GM12878 (cell line): Measurements from ENCODE around the gene RBM4B. TPM values are rescaled to one million over a fixed set of nuclear protein-coding genes. Genes with fewer than 3 reads are reported as not detected.

ENCODE experiments used
- ATAC-seq: fragments of 200-7000 bp; cut with Tn5 transposase; 3 replicates; pipeline ENCODE4 v1.9.1; 2020; ENCODE audit warnings: mild to moderate bottlenecking, moderate library complexity
- BruUV-seq: library from RNA; stranded (reverse); fragments of 400-500 nt; replicated peaks from 2 replicates; lab custom pipeline; 2021; lab: Mats Ljungman, UMichigan
- CTCF ChIA-PET: fragments of 300-600 bp; sonication (Branson Sonifier 250); formaldehyde crosslinking; extraction: SDS; loops from one replicate; lab custom pipeline; 2021; ENCODE audit warnings: inconsistent platforms; lab: Yijun Ruan, JAX
- POLR2A ChIA-PET: fragments of 350-600 bp; formaldehyde crosslinking; extraction: SDS; loops from one replicate; lab custom pipeline; 2021; ENCODE audit warnings: inconsistent platforms; lab: Charles Lee
- RAD21 ChIA-PET: fragments of 300-600 bp; sonication (Branson Sonifier 250); formaldehyde crosslinking; loops from one replicate; lab custom pipeline; 2023; ENCODE audit warnings: antibody characterized with exemption; ENCODE audit not compliant: unreplicated experiment; lab: Charles Lee
- SMC1A ChIA-PET: fragments of 300-600 bp; sonication (Branson Sonifier 250); formaldehyde crosslinking; loops from one replicate; lab custom pipeline; 2023; ENCODE audit not compliant: unreplicated experiment, uncharacterized antibody; lab: Charles Lee
- DNase-seq: peaks from one replicate; pipeline ENCODE4 v3.0.0-alpha.2; 2011; ENCODE audit warnings: low read depth, low spot score
- FAIRE-seq: peaks from 3 replicates; lab custom pipeline; 2011; peaks lifted over from hg19 to GRCh38; lab: Jason Lieb, UNC
- H2AFZ ChIP-seq: 2 replicates; pipeline ENCODE4 v1.6.0; 2011; ENCODE audit warnings: low read depth, low read length, control low read depth; ENCODE audit not compliant: control insufficient read depth
- H3K27ac ChIP-seq: 2 replicates; pipeline ENCODE4 v1.5.1; 2011; ENCODE audit warnings: control low read depth; ENCODE audit not compliant: control insufficient read depth, insufficient read depth
- H3K27me3 ChIP-seq, 2 experiments: replicated peaks in 1 of 2; 2 replicates each; pipeline versions ENCODE4 v1.6.0 to v1.6.1; 2011; ENCODE audit warnings: low read length in 1 of 2; ENCODE audit not compliant: control insufficient read depth in 2 of 2, insufficient read depth in 2 of 2
- H3K36me3 ChIP-seq, 2 experiments: 2 replicates each; pipeline ENCODE4 v1.5.1; 2011; ENCODE audit warnings: low read length in 1 of 2; ENCODE audit not compliant: control insufficient read depth in 2 of 2, insufficient read depth in 2 of 2
- H3K4me1 ChIP-seq: 2 replicates; pipeline ENCODE4 v1.6.1; 2011; ENCODE audit warnings: mild to moderate bottlenecking, low read length, moderate library complexity, mixed read lengths; ENCODE audit not compliant: control insufficient read depth, insufficient read depth
- H3K4me2 ChIP-seq: 2 replicates; pipeline ENCODE4 v1.6.0; 2011; ENCODE audit warnings: control low read depth; ENCODE audit not compliant: control insufficient read depth, insufficient read depth
- H3K4me3 ChIP-seq: fragments of 200-600 bp; sonication (generic); 2 replicates; pipeline ENCODE4 v1.5.1; 2016
- H3K79me2 ChIP-seq: 2 replicates; pipeline ENCODE4 v1.6.0; 2011; ENCODE audit warnings: low read length; ENCODE audit not compliant: control insufficient read depth, insufficient read depth
- H3K9ac ChIP-seq: 2 replicates; pipeline ENCODE4 v1.8.0; 2011; ENCODE audit warnings: low read length, control low read depth, mixed read lengths; ENCODE audit not compliant: control insufficient read depth, insufficient read depth
- H3K9me3 ChIP-seq: replicated peaks from 3 replicates; pipeline ENCODE4 v1.5.1; 2011; ENCODE audit warnings: mild to moderate bottlenecking, low read length; ENCODE audit not compliant: control insufficient read depth, insufficient read depth
- H4K20me1 ChIP-seq: 2 replicates; pipeline ENCODE4 v1.6.0; 2011; ENCODE audit not compliant: control insufficient read depth, insufficient read depth
- BCL11A ChIP-seq: IDR thresholded peaks from 2 replicates; pipeline ENCODE4 v1.6.1; 2011; ENCODE audit warnings: low read depth, low read length
- CREB1 ChIP-seq: IDR thresholded peaks from 2 replicates; pipeline ENCODE4 v1.6.1; 2012; ENCODE audit warnings: low read depth, mild to moderate bottlenecking, inconsistent platforms
- ESRRA ChIP-seq: IDR thresholded peaks from 2 replicates; pipeline ENCODE4 v1.6.1; 2012; ENCODE audit warnings: mild to moderate bottlenecking, low read length, improper control_type of control experiment
- GATAD2B ChIP-seq: fragments of 450-650 bp; conservative IDR thresholded peaks from 2 replicates; pipeline ENCODE4 v1.6.1; 2017; ENCODE audit warnings: low read depth, mild to moderate bottlenecking, moderate library complexity
- KLF5 ChIP-seq: fragments of 450-650 bp; IDR thresholded peaks from 2 replicates; pipeline ENCODE4 v1.6.1; 2014; ENCODE audit warnings: mild to moderate bottlenecking; ENCODE audit not compliant: partially characterized antibody
- MTA3 ChIP-seq: IDR thresholded peaks from 2 replicates; pipeline ENCODE4 v1.6.1; 2012; ENCODE audit warnings: low read length, inconsistent platforms, borderline replicate concordance
- PAX8 ChIP-seq: fragments of 450-650 bp; IDR thresholded peaks from 2 replicates; pipeline ENCODE4 v1.6.1; 2017; ENCODE audit warnings: mild to moderate bottlenecking, moderate library complexity
- SMARCA5 ChIP-seq: fragments of 450-650 bp; IDR thresholded peaks from 2 replicates; pipeline ENCODE4 v1.6.1; 2017; ENCODE audit warnings: mild to moderate bottlenecking
- ZNF217 ChIP-seq: fragments of 450-650 bp; IDR thresholded peaks from 2 replicates; pipeline ENCODE4 v1.6.1; 2017; ENCODE audit warnings: antibody characterized with exemption, mild to moderate bottlenecking
- WGBS: methylation state at CpG from one replicate; pipeline ENCODE4 v1.1.6; 2016; ENCODE audit warnings: low lambda C conversion rate; ENCODE audit not compliant: insufficient replicate concordance, insufficient coverage; ENCODE audit errors: missing lambda C conversion rate; 5-methylcytosine and 5-hydroxymethylcytosine counted together
- in situ Hi-C: fragments of 300-500 bp; cut with MboI; formaldehyde crosslinking; loops from 9 replicates; pipeline ENCODE4 v1.14.3; 2018; ENCODE audit warnings: mixed read lengths
- intact Hi-C: fragments of 100-400 bp; cut with micrococcal nuclease; formaldehyde crosslinking; loops from one replicate; pipeline ENCODE4 v1.14.2; 2022; ENCODE audit not compliant: unreplicated experiment
- polyA plus RNA-seq, 11 experiments: library from polyadenylated mRNA; depleted of rRNA in 4 of 11; unstranded in 6 of 11; stranded (reverse) in 5 of 11; fragments of >200 nt; fragmentation: Nextera tagmentation in 4 of 11; fragmentation: Illumina TruSeq in 1 of 11; extraction: Ambion mirVana in 4 of 11; extraction: Trizol in 1 of 11; gene quantifications; 1 replicate in 1 of 11; 2 replicates in 10 of 11; pipeline versions ENCODE4 v1.2.1 to v1.2.3, GENCODE V29; 2011 to 2016; ENCODE audit warnings: inconsistent platforms in 2 of 11, missing spikeins in 2 of 11, low read depth in 1 of 11
- total RNA-seq, 4 experiments: library from RNA; depleted of rRNA in 3 of 4; stranded (reverse); fragments of >200 nt in 3 of 4; fragmentation: Illumina TruSeq in 1 of 4; extraction: Trizol in 1 of 4; gene quantifications; 2 replicates each; pipeline versions ENCODE4 v1.2.1 to v1.2.3, GENCODE V29; 2013 to 2021
- TF ChIP-seq, protein P1 (sequence below): fragments of 450-650 bp; IDR thresholded peaks from 2 replicates; pipeline ENCODE4 v1.6.1; 2017; ENCODE audit warnings: low read depth, mild to moderate bottlenecking, moderate library complexity
- TF ChIP-seq, protein P2 (sequence below): fragments of 450-650 bp; IDR thresholded peaks from 2 replicates; pipeline ENCODE4 v1.6.1; 2018; ENCODE audit warnings: mild to moderate bottlenecking, low read depth, moderate library complexity; ENCODE audit not compliant: partially characterized antibody
- TF ChIP-seq, protein P3 (sequence below): fragments of 450-650 bp; IDR thresholded peaks from 2 replicates; pipeline ENCODE4 v1.6.1; 2017; ENCODE audit warnings: antibody characterized with exemption, mild to moderate bottlenecking, moderate library complexity

The RBM4B gene
- total and polyA plus RNA-seq, 10 of the 15 experiments (the other 5 are each of a cell fraction or from before 2014, with no cell fraction given), result 16.1 to 37.0 (median 21.6) TPM

DNA sequence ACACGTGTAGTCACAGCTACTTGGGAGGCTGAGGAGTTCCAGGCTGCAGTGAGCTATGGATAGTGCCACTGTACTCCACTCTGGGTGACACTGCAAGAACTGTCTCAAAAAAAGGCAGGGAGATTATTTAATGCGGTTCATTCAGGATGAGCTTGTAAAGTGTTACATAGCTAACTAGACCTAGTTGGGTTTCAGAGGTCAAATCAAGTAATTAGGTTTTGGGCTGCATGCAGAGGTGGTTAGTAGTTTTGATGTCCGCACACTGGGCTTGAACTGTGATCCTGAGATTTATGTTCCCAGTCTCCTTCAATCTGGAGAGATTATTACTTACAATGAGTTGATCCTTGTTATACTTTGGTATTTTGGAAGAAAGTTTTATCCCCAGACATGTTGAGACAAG, 41.3 kb downstream of the RBM4B start (continued):
- TF ChIP-seq, protein P1, sequence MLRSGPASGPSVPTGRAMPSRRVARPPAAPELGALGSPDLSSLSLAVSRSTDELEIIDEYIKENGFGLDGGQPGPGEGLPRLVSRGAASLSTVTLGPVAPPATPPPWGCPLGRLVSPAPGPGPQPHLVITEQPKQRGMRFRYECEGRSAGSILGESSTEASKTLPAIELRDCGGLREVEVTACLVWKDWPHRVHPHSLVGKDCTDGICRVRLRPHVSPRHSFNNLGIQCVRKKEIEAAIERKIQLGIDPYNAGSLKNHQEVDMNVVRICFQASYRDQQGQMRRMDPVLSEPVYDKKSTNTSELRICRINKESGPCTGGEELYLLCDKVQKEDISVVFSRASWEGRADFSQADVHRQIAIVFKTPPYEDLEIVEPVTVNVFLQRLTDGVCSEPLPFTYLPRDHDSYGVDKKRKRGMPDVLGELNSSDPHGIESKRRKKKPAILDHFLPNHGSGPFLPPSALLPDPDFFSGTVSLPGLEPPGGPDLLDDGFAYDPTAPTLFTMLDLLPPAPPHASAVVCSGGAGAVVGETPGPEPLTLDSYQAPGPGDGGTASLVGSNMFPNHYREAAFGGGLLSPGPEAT, result no peak
- TF ChIP-seq MTA3 (no peak), KLF5 (no peak), ZNF217 (no peak), ESRRA (no peak)

GRCh38 chr11:66632952-66633351, 44.7 kb downstream of the RBM4B start:
- RAD21 ChIA-PET, result interaction anchor here (0.9 kb wide), 1 partner anchor 11 kb away, joined by 3 read pairs; no protein-coding TSS in a partner anchor

More at GRCh38 chr11:66632952-66633351, 44.7 kb downstream of the RBM4B start:
- ChIA-PET POLR2A (interaction anchor here (0.6 kb wide), 1 partner anchor 21 kb away, joined by 4 read pairs; no protein-coding TSS in a partner anchor), CTCF (interaction anchor here (2.0 to 7.0 kb wide), 2 partner anchors 12 to 45 kb away, joined by 8 to 71 read pairs; partner anchors contain the start of genes RBM14 and RBM4B), SMC1A (interaction anchor here (0.8 to 1.6 kb wide), 5 partner anchors 10 to 44 kb away, joined by 3 to 4 read pairs (median 4); no protein-coding TSS in a partner anchor)
- H3K9ac ChIP-seq, result no peak overlapping the region
- no peaks in the 10 kb centered on the region; the same call in 2 of the 3 replicates for H3K9me3 ChIP-seq
- no peaks in the 10 kb centered on the region for H3K27me3 ChIP-seq
- DNase-seq (no peak), ATAC-seq (no peak), FAIRE-seq (no peak)
- no peak overlapping the region for H3K27ac ChIP-seq
- H3K4me1 ChIP-seq, result 0 out of 2 replicates have a peak, but pooled peaks cover 2% of the 10 kb centered on the region
- no TSS peak for BruUV-seq
- H3K79me2 ChIP-seq, result peaks cover 68% of the 10 kb centered on the region
- peaks cover 10 to 25% of the 10 kb centered on the region in 2 experiments for H3K36me3 ChIP-seq
- H3K4me2 ChIP-seq, result no peak overlapping the region
- TF ChIP-seq GATAD2B (no peak), CREB1 (no peak), SMARCA5 (no peak), BCL11A (no peak), PAX8 (no peak)
- TF ChIP-seq, protein P2, sequence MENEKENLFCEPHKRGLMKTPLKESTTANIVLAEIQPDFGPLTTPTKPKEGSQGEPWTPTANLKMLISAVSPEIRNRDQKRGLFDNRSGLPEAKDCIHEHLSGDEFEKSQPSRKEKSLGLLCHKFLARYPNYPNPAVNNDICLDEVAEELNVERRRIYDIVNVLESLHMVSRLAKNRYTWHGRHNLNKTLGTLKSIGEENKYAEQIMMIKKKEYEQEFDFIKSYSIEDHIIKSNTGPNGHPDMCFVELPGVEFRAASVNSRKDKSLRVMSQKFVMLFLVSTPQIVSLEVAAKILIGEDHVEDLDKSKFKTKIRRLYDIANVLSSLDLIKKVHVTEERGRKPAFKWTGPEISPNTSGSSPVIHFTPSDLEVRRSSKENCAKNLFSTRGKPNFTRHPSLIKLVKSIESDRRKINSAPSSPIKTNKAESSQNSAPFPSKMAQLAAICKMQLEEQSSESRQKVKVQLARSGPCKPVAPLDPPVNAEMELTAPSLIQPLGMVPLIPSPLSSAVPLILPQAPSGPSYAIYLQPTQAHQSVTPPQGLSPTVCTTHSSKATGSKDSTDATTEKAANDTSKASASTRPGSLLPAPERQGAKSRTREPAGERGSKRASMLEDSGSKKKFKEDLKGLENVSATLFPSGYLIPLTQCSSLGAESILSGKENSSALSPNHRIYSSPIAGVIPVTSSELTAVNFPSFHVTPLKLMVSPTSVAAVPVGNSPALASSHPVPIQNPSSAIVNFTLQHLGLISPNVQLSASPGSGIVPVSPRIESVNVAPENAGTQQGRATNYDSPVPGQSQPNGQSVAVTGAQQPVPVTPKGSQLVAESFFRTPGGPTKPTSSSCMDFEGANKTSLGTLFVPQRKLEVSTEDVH, result no peak
- TF ChIP-seq, protein P3, sequence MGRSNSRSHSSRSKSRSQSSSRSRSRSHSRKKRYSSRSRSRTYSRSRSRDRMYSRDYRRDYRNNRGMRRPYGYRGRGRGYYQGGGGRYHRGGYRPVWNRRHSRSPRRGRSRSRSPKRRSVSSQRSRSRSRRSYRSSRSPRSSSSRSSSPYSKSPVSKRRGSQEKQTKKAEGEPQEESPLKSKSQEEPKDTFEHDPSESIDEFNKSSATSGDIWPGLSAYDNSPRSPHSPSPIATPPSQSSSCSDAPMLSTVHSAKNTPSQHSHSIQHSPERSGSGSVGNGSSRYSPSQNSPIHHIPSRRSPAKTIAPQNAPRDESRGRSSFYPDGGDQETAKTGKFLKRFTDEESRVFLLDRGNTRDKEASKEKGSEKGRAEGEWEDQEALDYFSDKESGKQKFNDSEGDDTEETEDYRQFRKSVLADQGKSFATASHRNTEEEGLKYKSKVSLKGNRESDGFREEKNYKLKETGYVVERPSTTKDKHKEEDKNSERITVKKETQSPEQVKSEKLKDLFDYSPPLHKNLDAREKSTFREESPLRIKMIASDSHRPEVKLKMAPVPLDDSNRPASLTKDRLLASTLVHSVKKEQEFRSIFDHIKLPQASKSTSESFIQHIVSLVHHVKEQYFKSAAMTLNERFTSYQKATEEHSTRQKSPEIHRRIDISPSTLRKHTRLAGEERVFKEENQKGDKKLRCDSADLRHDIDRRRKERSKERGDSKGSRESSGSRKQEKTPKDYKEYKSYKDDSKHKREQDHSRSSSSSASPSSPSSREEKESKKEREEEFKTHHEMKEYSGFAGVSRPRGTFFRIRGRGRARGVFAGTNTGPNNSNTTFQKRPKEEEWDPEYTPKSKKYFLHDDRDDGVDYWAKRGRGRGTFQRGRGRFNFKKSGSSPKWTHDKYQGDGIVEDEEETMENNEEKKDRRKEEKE, result no peak
- TF ChIP-seq, all 136 proteins: peak for 0
- no peak overlapping the region for H2AFZ ChIP-seq
- in situ Hi-C loops (no loop called here), intact Hi-C loops (no loop called here)
- 20% methylated on average over 2 of the region's 2 CpGs for WGBS
- no peaks in the 10 kb centered on the region for H4K20me1 ChIP-seq
- H3K4me3 ChIP-seq, result no peak overlapping the region
